ENCODE data around the gene PACS2. TPM values are rescaled to one million over a fixed set of nuclear protein-coding genes. Genes with fewer than 3 reads are reported as not detected.
"Not testable (repeated sequence)": the region's sequence is repeated elsewhere in the genome, so short reads cannot be mapped to it uniquely, and the experiment has no call there.

Gene PACS2
- polyA plus RNA-seq, 1 of the 3 experiments (the other 2 are of a cell fraction) = 42.7 TPM

- CTCF ChIA-PET = interaction anchor here (0.7 to 1.2 kb wide), 5 partner anchors 16 to 74 kb away, joined by 3 to 5 read pairs (median 3); no protein-coding TSS in a partner anchor
- Histone ChIP-seq H3F3A (replicated peaks; ENCODE audit: insufficient read depth) (no peaks in the 10 kb centered on the region), H2AFZ (ENCODE audit: low read depth) (no peak overlapping the region), H3K9me2 (no peaks in the 10 kb centered on the region), H3K9ac (no peak overlapping the region), H4K20me1 (ENCODE audit: insufficient read depth) (peaks cover 28% of the 10 kb centered on the region), H3K27ac (ENCODE audit: low read depth in 2 of 2, low read length in 1 of 2) (no peak overlapping the region; a peak in 1 of 4 replicates), H3K36me3 (replicated peaks in 1 of 2; ENCODE audit: control insufficient read depth in 1 of 2, insufficient read depth in 2 of 2, low read length in 1 of 2) (no peaks in the 10 kb centered on the region), H3K9me3 (no peaks in the 10 kb centered on the region), H3K27me3 (ENCODE audit: insufficient read depth) (no peaks in the 10 kb centered on the region), H3K79me2 (ENCODE audit: insufficient read depth) (peaks cover 29% of the 10 kb centered on the region; the same call in 1 of the 2 replicates), H3K4me1 (ENCODE audit: control insufficient read depth in 1 of 2, insufficient read depth in 2 of 2, low read depth in 1 of 2, low read length in 1 of 2) (peaks cover 0 to 23% of the 10 kb centered on the region in 2 experiments; a peak in 1 of 4 replicates), H3K4me3 (ENCODE audit: low read depth in 2 of 2, low read length in 1 of 2) (no peak overlapping the region), H3K4me2 (no peak overlapping the region)
- TF ChIP-seq JUND (IDR thresholded peaks at IDR 0.05) (no peak), RXRA (IDR thresholded peaks at IDR 0.05; ENCODE audit: borderline replicate concordance, low read depth) (no peak), NFIC (IDR thresholded peaks at IDR 0.05; ENCODE audit: borderline replicate concordance) (no peak), CHD2 (IDR thresholded peaks at IDR 0.05; ENCODE audit: low read length, partially characterized antibody) (no peak), CTCF (IDR thresholded peaks at IDR 0.05) (no peak), REST (IDR thresholded peaks at IDR 0.05; ENCODE audit: low read depth, low read length) (no peak), EP300 (IDR thresholded peaks at IDR 0.05; ENCODE audit: borderline replicate concordance in 1 of 2, low read depth in 1 of 2, low read length in 1 of 2) (no peak), TCF12 (IDR thresholded peaks at IDR 0.05) (no peak), FOSL2 (IDR thresholded peaks at IDR 0.05; ENCODE audit: borderline replicate concordance, low read depth) (no peak)
- TF ChIP-seq, protein P1, sequence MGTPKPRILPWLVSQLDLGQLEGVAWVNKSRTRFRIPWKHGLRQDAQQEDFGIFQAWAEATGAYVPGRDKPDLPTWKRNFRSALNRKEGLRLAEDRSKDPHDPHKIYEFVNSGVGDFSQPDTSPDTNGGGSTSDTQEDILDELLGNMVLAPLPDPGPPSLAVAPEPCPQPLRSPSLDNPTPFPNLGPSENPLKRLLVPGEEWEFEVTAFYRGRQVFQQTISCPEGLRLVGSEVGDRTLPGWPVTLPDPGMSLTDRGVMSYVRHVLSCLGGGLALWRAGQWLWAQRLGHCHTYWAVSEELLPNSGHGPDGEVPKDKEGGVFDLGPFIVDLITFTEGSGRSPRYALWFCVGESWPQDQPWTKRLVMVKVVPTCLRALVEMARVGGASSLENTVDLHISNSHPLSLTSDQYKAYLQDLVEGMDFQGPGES (IDR thresholded peaks at IDR 0.05; ENCODE audit: low read depth, low read length) = no peak
- WGBS (ENCODE audit: low lambda C conversion rate) = 78% methylated on average over 8 of the region's 16 CpGs
- DNase-seq = no peak
- POLR2A ChIA-PET = interaction anchor here (0.7 kb wide), 1 partner anchor 1394 kb away, joined by 3 read pairs; no protein-coding TSS in a partner anchor
Observed at GRCh38 chr14:105275267-105275946, 39.1 kb upstream of the PACS2 start.

DNA sequence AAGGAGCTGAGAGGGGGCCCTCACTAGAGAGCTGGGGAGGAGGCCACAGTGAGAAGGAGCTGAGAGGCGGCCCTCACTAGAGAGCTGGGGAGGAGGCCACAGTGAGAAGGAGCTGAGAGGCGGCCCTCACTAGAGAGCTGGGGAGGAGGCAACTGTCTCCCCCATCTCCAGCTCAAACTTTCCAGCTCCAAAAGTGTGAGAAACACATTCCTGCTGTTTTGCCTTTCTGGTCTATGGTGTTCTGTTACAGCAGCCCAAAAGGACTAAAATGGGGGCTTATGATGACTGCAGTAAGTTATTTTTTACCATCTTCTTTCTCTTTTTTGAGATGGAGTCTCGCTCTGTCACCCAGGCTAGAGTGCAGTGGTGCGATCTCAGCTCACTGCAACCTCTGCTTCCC is 37.1 kb upstream of the PACS2 start:
- DNase-seq = not testable (repeated sequence)

More for the DNA sequence above, 37.1 kb upstream of the PACS2 start:
- H3K36me3 ChIP-seq (replicated peaks in 1 of 2; ENCODE audit: control insufficient read depth in 1 of 2, insufficient read depth in 2 of 2, low read length in 1 of 2); POLR2A ChIA-PET; H3K27me3 ChIP-seq (ENCODE audit: insufficient read depth); H3K9me3 ChIP-seq; H2AFZ ChIP-seq (ENCODE audit: low read depth); H3K27ac ChIP-seq (ENCODE audit: low read depth in 2 of 2, low read length in 1 of 2); H3K9me2 ChIP-seq; H3K4me2 ChIP-seq; H3F3A ChIP-seq (replicated peaks; ENCODE audit: insufficient read depth); H3K9ac ChIP-seq; H3K4me3 ChIP-seq (ENCODE audit: low read depth in 2 of 2, low read length in 1 of 2): not testable (repeated sequence)
- CTCF ChIA-PET = interaction anchor here (1.3 kb wide), 1 partner anchor 74 kb away, joined by 3 read pairs; no protein-coding TSS in a partner anchor
- H3K79me2 ChIP-seq (ENCODE audit: insufficient read depth) = peaks cover 26% of the 10 kb centered on the region; the same call in 1 of the 2 replicates
- peaks cover 39% of the 10 kb centered on the region for H4K20me1 ChIP-seq (ENCODE audit: insufficient read depth)
- WGBS (ENCODE audit: low lambda C conversion rate) = 87% methylated on average over 3 of the region's 4 CpGs
- H3K4me1 ChIP-seq (ENCODE audit: control insufficient read depth in 1 of 2, insufficient read depth in 2 of 2, low read depth in 1 of 2, low read length in 1 of 2) = peaks cover 0 to 12% of the 10 kb centered on the region in 2 experiments; a peak in 1 of 4 replicates

All from SK-N-SH (cell line).